Smooth muscle cell (in vitro differentiated cells): ENCODE measurements around the gene CNPY1. TPM values are rescaled to one million over a fixed set of nuclear protein-coding genes. Genes with fewer than 3 reads are reported as not detected.

Experiments
- DNase-seq: peaks from one replicate; lab custom pipeline; 2025; ENCODE audit not compliant: unreplicated experiment; lab: John Stamatoyannopoulos, UW
- H2AFZ ChIP-seq: fragments of 200-600 bp; sonication (generic); 2 replicates; pipeline ENCODE4 v1.6.0; 2016; ENCODE audit warnings: antibody characterized with exemption, low read depth, mild to moderate bottlenecking
- H3F3A ChIP-seq: fragments of 200-600 bp; sonication (generic); 2 replicates; pipeline ENCODE4 v1.6.0; 2017; ENCODE audit warnings: antibody characterized with exemption, low read depth
- H3K27ac ChIP-seq: fragments of 200-600 bp; sonication (generic); 2 replicates; pipeline ENCODE4 v1.5.1; 2016; ENCODE audit warnings: low read depth, mild to moderate bottlenecking
- H3K27me3 ChIP-seq: fragments of 200-600 bp; sonication (generic); 2 replicates; pipeline ENCODE4 v1.6.1; 2016; ENCODE audit warnings: low read depth, mild to moderate bottlenecking
- H3K36me3 ChIP-seq: fragments of 200-600 bp; sonication (generic); 2 replicates; pipeline ENCODE4 v1.5.1; 2016; ENCODE audit warnings: low read depth
- H3K4me1 ChIP-seq: fragments of 200-600 bp; sonication (generic); 2 replicates; pipeline ENCODE4 v1.5.1; 2016; ENCODE audit warnings: low read depth
- H3K4me2 ChIP-seq: fragments of 200-600 bp; sonication (generic); 2 replicates; pipeline ENCODE4 v1.6.0; 2016; ENCODE audit warnings: mild to moderate bottlenecking
- H3K4me3 ChIP-seq: fragments of 200-600 bp; sonication (generic); 2 replicates; pipeline ENCODE4 v1.5.1; 2016; ENCODE audit warnings: mild to moderate bottlenecking
- H3K79me2 ChIP-seq: fragments of 200-600 bp; sonication (generic); 2 replicates; pipeline ENCODE4 v1.6.0; 2016; ENCODE audit warnings: low read depth, mild to moderate bottlenecking
- H3K9ac ChIP-seq: fragments of 200-600 bp; sonication (generic); 2 replicates; pipeline ENCODE4 v1.6.0; 2016; ENCODE audit warnings: low read depth
- H3K9me3 ChIP-seq: fragments of 200-600 bp; sonication (generic); replicated peaks from 2 replicates; pipeline ENCODE4 v1.5.1; 2016; ENCODE audit warnings: low read depth
- H4K20me1 ChIP-seq: fragments of 200-600 bp; sonication (generic); 2 replicates; pipeline ENCODE4 v1.6.0; 2016; ENCODE audit warnings: low read depth
- WGBS: methylation state at CpG from one replicate; pipeline ENCODE4 v1.1.7; 2016; ENCODE audit warnings: low lambda C conversion rate; 5-methylcytosine and 5-hydroxymethylcytosine counted together
- polyA plus RNA-seq: library from polyadenylated mRNA; unstranded; fragments of >200 nt; fragmentation: Nextera tagmentation; extraction: Ambion mirVana; gene quantifications from 2 replicates; pipeline ENCODE4 v1.2.1, GENCODE V29; 2016
- total RNA-seq: library from RNA; depleted of rRNA; stranded (reverse); fragments of >200 nt; gene quantifications from 2 replicates; pipeline ENCODE4 v1.2.3, GENCODE V29; 2014
- TF ChIP-seq, protein P1 (sequence below): fragments of 200-600 bp; sonication (generic); IDR thresholded peaks from 2 replicates; pipeline ENCODE4 v1.5.1; 2017; ENCODE audit warnings: borderline replicate concordance, mild to moderate bottlenecking, antibody characterized with exemption; ENCODE audit not compliant: insufficient read depth, poor library complexity, severe bottlenecking

The CNPY1 gene
- total and polyA plus RNA-seq, 2 experiments from 2014 or later = 1.0 TPM; not detected in 1

DNA sequence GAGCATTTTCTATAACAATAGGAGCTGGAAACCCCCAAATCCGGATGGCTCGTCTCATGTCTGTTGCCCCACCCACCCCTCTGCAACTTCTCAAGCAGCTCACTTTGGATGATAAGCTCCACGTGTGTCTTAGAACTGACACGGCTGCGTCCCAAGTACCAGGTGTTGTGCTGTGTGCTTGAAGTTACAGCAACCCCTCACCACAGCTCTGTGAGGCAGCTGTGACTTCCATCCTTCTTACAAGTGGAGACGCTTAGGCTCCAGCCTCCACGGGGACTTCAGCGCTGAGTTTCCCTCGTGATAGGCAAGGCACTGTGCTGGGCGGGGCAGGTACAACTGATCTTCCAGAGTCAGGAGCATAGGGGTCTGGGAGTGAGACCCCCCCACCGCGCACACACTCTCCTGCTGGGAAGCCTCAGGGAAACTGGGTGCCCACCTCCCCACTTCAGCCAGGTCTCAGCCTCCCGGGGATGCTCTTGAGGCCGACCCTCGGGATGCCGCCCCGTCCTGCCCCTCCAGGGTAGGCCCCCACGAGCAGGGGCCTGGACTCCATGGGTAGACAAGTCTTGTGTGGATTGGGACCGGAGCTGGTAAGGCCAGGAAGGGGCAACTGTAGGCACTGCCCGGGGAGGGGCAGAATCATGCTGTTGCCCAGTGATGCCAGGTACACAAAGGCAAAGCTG, 57.1 kb downstream of the CNPY1 start:
- H4K20me1 ChIP-seq = no peaks in the 10 kb centered on the region
- H3K27ac ChIP-seq = no peak overlapping the region
- no peaks in the 10 kb centered on the region for H3K79me2 ChIP-seq
- H3K9ac ChIP-seq = no peak overlapping the region
- no peak for DNase-seq
- H3F3A ChIP-seq = no peaks in the 10 kb centered on the region
- H3K4me3 ChIP-seq = no peak overlapping the region
- no peaks in the 10 kb centered on the region for H3K36me3 ChIP-seq
- TF ChIP-seq, protein P1, sequence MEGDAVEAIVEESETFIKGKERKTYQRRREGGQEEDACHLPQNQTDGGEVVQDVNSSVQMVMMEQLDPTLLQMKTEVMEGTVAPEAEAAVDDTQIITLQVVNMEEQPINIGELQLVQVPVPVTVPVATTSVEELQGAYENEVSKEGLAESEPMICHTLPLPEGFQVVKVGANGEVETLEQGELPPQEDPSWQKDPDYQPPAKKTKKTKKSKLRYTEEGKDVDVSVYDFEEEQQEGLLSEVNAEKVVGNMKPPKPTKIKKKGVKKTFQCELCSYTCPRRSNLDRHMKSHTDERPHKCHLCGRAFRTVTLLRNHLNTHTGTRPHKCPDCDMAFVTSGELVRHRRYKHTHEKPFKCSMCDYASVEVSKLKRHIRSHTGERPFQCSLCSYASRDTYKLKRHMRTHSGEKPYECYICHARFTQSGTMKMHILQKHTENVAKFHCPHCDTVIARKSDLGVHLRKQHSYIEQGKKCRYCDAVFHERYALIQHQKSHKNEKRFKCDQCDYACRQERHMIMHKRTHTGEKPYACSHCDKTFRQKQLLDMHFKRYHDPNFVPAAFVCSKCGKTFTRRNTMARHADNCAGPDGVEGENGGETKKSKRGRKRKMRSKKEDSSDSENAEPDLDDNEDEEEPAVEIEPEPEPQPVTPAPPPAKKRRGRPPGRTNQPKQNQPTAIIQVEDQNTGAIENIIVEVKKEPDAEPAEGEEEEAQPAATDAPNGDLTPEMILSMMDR = no peak
- H3K4me1 ChIP-seq = peaks cover 6% of the 10 kb centered on the region
- H3K9me3 ChIP-seq = no peaks in the 10 kb centered on the region
- peaks cover 17% of the 10 kb centered on the region for H3K27me3 ChIP-seq
- no peak overlapping the region for H2AFZ ChIP-seq
- WGBS = 89% methylated on average over 20 of the region's 20 CpGs
- H3K4me2 ChIP-seq = no peak overlapping the region

DNA sequence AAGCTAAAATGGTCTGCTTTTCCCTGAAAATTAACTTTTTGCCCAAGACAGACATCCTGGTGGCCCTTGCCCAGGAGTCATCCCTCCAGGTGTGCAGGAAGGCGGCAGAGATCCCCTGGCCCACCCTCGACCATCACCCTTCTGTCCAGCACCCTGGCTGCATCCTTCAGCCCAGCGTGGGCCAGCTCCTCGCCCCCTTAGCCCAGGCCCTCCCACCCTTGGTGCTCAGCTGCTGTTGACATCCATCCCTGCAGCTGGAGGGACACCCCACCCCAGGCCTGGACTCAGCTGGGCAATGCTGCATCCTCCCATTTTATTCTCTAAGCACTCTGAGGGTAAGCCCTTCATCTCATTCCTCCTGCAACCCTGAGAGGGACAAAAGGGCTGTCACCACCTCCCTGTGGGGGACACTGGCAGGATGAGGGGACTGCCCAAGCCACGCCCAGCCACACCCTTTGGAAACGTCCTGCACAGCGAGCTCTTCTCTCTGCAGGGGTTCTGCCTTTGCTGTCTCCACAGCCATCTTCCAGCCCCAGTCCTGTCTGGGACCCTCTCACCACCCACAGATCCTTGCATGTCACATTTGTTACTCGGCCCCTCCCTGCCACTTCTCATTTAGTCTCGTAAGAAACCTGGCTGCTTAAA, 57.8 kb downstream of the CNPY1 start:
- Histone ChIP-seq H3K4me1 (peaks cover 6% of the 10 kb centered on the region), H3K9me3 (no peaks in the 10 kb centered on the region), H3K36me3 (no peaks in the 10 kb centered on the region), H3F3A (no peaks in the 10 kb centered on the region), H3K79me2 (no peaks in the 10 kb centered on the region), H3K9ac (no peak overlapping the region), H3K27ac (no peak overlapping the region), H3K4me2 (no peak overlapping the region), H3K27me3 (peaks cover 17% of the 10 kb centered on the region), H4K20me1 (no peaks in the 10 kb centered on the region), H2AFZ (no peak overlapping the region), H3K4me3 (no peak overlapping the region)
- TF ChIP-seq, protein P1 = no peak
- 82% methylated on average over 8 of the region's 9 CpGs for WGBS
- no peak for DNase-seq

DNA sequence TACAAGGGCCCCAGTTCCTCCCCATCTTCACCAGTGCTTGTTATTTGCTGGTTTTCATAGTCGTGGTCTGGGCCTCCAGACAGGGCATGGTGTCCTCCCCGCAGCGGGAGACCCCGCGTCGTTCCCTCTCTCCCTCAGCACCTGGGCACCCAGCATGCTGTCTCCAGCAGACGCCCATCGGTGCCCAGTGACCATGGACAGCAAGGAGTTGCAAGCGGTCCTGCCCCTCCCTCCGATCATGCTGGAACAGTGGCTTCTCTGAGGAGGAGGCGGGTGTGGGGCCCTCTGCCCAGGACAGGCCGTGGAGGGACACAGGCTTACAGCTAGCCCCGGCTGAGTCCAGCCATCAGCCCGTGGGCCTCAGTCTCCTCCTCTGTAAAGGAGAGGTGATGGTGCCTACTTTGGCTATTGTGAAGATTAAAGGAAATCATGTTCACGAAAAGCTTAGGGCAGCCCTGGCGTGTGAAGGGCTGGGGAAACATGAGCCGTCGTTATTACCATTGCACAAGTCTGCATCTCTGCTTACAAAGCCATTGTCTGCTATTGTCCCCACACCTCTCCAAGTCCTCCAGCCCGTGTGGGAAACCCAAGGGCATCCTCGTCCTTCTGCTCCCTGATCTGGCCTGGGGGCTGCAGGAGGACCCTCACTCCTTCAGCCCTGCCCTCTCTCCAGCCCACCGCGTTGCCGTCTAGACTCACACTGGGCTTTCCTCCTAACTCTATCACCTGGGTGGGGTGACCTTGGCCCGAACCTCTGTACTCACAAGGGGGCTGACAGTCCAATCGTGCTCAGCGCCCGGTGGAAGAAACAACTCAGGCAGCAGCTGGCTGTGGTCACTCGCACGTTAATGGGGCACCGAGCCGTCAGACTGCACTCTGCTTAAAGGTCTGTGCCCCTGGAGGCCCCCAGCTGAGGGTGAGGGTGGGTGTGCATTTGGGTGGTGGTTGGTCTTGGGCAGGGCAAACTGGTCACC, 58.6 kb downstream of the CNPY1 start:
- Histone ChIP-seq H4K20me1 (no peaks in the 10 kb centered on the region), H3K9me3 (no peaks in the 10 kb centered on the region), H3K9ac (no peak overlapping the region), H3K4me1 (peaks cover 6% of the 10 kb centered on the region), H3K27ac (no peak overlapping the region), H3K4me2 (no peak overlapping the region), H3K27me3 (peaks cover 12% of the 10 kb centered on the region), H3K79me2 (no peaks in the 10 kb centered on the region), H3K36me3 (no peaks in the 10 kb centered on the region), H3K4me3 (no peak overlapping the region), H3F3A (no peaks in the 10 kb centered on the region), H2AFZ (no peak overlapping the region)
- 94% methylated on average over 31 of the region's 31 CpGs for whole genome bisulfite sequencing
- TF ChIP-seq, protein P1 = no peak
- no peak for DNase-seq
